NCI-H2081 (cell line): ENCODE measurements around the gene LAMA2.
"Not testable (repeated sequence)": the region's sequence is repeated elsewhere in the genome, so short reads cannot be mapped to it uniquely, and the experiment has no call there.

Experiments used
- DNase-seq, 2 experiments: peaks; one replicate each; lab custom pipeline; 2025; lab: John Stamatoyannopoulos, UW

Gene LAMA2

GRCh38 chr6:129008591-129008990 lies 125.7 kb downstream of the LAMA2 start:
- no peak for DNase-seq

- no peak for DNase-seq
These were observed 126.9 kb downstream of the LAMA2 start for GRCh38 chr6:129009851-129010250.

- no peak for DNase-seq
These were observed 131.4 kb downstream of the LAMA2 start for GRCh38 chr6:129014302-129014701.

- DNase-seq = no peak
These were observed 132.8 kb downstream of the LAMA2 start for GRCh38 chr6:129015721-129016120.

- no peak for DNase-seq
These were observed 133.9 kb downstream of the LAMA2 start for GRCh38 chr6:129016844-129017243.

- DNase-seq = no peak
These were observed 139.1 kb downstream of the LAMA2 start for GRCh38 chr6:129022011-129022553.

GRCh38 chr6:129026601-129027000 lies 143.7 kb downstream of the LAMA2 start:
- DNase-seq = no peak

GRCh38 chr6:129029778-129030177 lies 146.8 kb downstream of the LAMA2 start:
- DNase-seq = no peak

- DNase-seq = no peak
These were observed 147.3 kb downstream of the LAMA2 start for GRCh38 chr6:129030215-129030614.

GRCh38 chr6:129031051-129031599 lies 148.2 kb downstream of the LAMA2 start:
- no peak for DNase-seq

- DNase-seq = no peak
These were observed 149.7 kb downstream of the LAMA2 start for GRCh38 chr6:129032602-129033001.

GRCh38 chr6:129033180-129033579 lies 150.2 kb downstream of the LAMA2 start:
- no peak for DNase-seq

GRCh38 chr6:129033581-129033980 lies 150.6 kb downstream of the LAMA2 start:
- DNase-seq = no peak

- DNase-seq = no peak
These were observed 158.6 kb downstream of the LAMA2 start for GRCh38 chr6:129041563-129041962.

- no peak for DNase-seq
These were observed 163.6 kb downstream of the LAMA2 start for GRCh38 chr6:129046526-129046925.

GRCh38 chr6:129047834-129048233 lies 164.9 kb downstream of the LAMA2 start:
- no peak for DNase-seq

- no peak for DNase-seq
These were observed 167.1 kb downstream of the LAMA2 start for GRCh38 chr6:129050086-129050485.

GRCh38 chr6:129053143-129053542 lies 170.2 kb downstream of the LAMA2 start:
- not testable (repeated sequence) for DNase-seq

GRCh38 chr6:129055796-129056195 lies 172.9 kb downstream of the LAMA2 start:
- no peak for DNase-seq

- DNase-seq = no peak
These were observed 176.7 kb downstream of the LAMA2 start for GRCh38 chr6:129059650-129060049.

- no peak for DNase-seq
These were observed 186.1 kb downstream of the LAMA2 start for GRCh38 chr6:129069006-129069405.

- no peak for DNase-seq
These were observed 190.1 kb downstream of the LAMA2 start for GRCh38 chr6:129073051-129073450.

GRCh38 chr6:129073691-129074395 lies 190.9 kb downstream of the LAMA2 start:
- no peak for DNase-seq

GRCh38 chr6:129084406-129084805 lies 201.5 kb downstream of the LAMA2 start:
- no peak for DNase-seq
